NCI-H2196 (cell line): ENCODE results near the gene SLC25A13.

Experiments
- DNase-seq: peaks from one replicate; lab custom pipeline; 2025; ENCODE audit not compliant: unreplicated experiment; lab: John Stamatoyannopoulos, UW

SLC25A13 gene

DNA sequence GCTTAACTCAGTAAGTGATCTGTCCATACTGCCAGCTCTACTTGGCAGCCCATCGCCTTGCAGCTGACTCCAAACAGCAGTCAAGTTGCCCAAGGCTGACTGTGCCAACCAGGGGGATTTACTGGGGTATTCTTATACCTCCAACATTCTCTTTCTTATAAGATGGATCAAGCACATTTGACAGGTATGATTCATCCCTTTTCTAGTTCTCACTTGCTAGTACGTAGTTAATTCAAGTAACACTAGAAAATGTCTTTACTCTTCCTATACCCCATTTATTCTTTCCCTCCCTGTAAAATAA lies 77.0 kb downstream of the SLC25A13 start:
- no peak for DNase-seq

DNA sequence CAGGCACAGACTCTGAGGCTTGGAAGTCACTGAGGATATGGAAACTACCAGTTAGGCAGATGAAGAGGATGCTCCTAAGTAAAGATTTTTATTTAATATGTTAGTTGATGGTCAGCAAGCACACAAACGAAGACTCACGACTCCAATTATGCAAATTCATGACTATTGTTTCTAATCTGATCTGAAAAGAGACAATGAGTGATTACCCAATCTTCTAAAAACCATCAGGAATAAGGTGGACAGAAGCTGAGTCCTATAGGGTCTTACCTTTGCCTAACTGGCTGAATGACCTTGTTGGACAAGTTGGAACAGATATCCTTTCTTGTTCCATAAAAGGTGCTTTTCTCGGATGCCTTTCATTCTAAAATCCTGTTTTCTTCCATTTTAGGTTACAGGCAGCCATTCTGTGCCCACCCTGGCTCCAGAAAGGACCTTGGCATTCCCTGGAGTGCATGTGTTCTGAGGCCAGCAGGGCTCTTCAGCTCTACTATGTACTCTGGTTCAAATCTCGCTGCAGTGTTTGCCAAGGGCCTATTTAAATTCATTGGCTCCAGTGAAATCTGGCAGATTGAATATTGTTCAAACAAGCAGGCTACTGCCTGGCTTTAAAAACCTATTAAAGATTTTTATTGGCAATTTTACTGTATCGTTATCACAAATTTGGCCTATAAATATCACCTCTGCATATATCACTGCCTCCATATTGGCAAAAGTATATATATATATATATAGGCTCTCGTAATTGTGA lies 77.5 kb downstream of the SLC25A13 start:
- no peak for DNase-seq

GRCh38 chr7:96243241-96243640 lies 78.7 kb downstream of the SLC25A13 start:
- DNase-seq = no peak

- DNase-seq = no peak
Observed at GRCh38 chr7:96241855-96242254, 80.0 kb downstream of the SLC25A13 start.

- no peak for DNase-seq
Observed at GRCh38 chr7:96238976-96239766, 82.7 kb downstream of the SLC25A13 start.

DNA sequence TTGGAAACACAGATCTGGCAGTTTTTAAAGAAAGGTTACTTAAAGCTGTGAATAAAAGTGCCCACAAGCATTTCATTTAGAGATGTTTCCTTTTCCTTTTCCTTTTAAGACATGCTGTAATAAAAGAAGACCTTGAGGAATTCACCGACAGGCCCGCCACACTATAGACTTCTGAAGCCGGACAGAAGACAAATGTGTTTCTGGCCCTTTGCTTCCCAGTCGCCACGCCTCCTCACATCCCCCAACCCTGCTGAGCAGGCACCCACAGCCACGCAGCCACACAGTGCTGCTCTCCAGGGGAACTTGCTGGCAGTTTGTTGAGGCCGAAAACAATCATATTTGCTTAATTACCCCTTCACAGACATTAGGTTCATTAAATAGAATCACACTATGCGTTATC lies 83.4 kb downstream of the SLC25A13 start:
- DNase-seq = no peak

GRCh38 chr7:96237040-96237439 lies 84.9 kb downstream of the SLC25A13 start:
- no peak for DNase-seq

GRCh38 chr7:96236198-96237039 lies 85.5 kb downstream of the SLC25A13 start:
- DNase-seq = no peak

GRCh38 chr7:96235281-96235680 lies 86.6 kb downstream of the SLC25A13 start:
- DNase-seq = no peak

DNA sequence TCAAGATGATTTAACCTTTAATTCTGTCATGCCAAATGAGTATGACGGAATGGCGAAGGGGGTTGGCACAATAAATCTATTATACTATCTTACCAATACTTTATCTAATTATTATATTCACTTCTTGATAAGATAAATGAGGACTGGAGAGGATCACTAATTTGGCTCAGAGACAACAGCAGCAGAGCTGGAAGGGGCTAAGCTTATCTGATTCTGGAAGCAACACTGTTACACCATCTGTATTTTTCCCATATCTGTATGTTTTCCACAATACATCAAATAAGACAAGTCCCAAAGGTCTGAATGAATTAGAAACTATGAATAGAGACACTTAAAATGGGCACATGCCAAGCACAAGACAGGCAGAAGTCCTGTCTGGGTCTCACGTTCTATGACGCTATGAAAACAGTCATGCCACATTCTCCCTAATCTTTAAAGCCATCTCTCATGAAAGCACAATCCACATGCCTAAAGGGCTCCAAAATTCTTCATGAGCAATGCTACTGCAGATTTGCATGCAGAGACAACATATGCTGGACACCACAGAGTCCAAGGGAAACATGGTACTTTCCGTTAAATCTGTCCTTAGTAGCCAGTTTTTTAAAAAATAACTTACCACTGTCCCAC lies 88.3 kb downstream of the SLC25A13 start:
- DNase-seq = no peak

DNA sequence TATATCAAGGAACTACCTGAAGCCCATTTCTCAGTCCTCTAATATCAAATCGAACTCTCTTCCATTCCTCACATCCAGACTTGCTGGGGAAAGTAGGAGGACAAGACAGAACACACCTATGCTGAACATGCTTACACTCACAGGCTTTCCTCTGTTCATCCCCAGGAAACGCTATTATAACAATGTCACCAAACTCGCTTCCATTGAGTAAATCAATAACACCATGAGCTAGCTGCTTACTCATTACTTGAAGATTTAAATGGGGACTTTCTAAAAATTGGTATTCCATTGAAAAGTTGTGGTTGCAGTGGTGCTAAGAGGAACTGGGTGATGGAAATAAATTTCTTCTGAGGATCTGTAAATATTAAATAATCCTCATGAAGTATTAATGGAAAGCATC lies 88.8 kb downstream of the SLC25A13 start:
- no peak for DNase-seq

GRCh38 chr7:96228760-96229159 lies 93.1 kb downstream of the SLC25A13 start:
- no peak for DNase-seq

DNA sequence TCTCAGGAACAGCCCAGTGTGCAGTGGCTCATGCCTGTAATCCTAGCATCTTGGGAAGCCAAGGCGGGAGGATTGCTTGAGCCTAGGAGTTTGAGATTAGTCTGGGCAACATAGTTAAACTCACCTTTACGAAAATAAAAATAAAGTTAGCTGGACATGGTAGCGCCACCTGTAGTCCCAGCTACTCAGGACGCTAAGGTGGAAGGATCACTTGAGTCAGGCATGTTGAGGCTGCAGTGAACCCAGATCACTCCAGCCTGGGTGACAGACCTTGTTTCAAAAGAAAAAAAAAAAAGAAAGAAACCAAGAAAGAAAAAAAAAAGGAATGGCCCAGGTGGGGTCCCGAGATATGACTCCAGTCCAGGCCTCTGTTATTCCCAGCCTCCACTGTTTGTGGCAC lies 96.6 kb downstream of the SLC25A13 start:
- no peak for DNase-seq

DNA sequence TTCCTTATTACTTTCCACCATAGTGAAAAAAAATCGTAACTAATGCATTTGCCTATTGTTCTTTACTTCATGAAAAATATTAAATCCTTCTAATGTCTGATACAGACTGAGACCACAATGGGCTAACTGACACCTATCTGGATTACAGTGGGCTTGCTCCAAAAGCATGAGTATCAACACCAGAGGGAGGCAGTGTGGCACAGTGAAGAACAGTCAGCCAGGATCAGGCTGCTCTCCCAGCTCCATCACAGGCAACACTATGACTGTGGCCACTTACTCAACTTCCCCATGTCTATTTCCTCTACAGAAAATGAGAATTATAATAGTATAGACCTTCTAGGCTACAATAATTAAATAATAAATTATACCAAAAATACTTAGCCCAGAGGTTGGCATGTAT lies 97.2 kb downstream of the SLC25A13 start:
- DNase-seq = no peak

DNA sequence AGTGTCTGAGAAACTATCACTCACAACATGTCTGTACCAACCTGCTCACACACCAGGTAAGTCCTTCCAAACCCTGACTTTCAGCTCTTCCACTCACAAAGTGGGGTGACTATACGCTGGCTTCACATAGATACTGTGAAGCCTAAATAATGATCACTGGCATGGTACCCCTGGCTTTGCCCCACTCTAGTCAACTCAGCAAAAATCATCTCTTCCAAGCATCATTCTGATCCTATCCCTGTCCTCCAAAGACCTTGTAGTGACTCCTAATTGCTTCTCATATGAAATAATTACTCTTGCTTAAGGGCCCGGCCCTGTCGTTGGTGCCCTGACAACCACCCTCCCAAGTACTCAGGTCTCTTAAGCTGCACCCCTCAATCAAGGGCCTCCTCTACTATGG lies 97.8 kb downstream of the SLC25A13 start:
- no peak for DNase-seq

- DNase-seq = no peak
Observed at GRCh38 chr7:96221888-96222287, 100.0 kb downstream of the SLC25A13 start.

DNA sequence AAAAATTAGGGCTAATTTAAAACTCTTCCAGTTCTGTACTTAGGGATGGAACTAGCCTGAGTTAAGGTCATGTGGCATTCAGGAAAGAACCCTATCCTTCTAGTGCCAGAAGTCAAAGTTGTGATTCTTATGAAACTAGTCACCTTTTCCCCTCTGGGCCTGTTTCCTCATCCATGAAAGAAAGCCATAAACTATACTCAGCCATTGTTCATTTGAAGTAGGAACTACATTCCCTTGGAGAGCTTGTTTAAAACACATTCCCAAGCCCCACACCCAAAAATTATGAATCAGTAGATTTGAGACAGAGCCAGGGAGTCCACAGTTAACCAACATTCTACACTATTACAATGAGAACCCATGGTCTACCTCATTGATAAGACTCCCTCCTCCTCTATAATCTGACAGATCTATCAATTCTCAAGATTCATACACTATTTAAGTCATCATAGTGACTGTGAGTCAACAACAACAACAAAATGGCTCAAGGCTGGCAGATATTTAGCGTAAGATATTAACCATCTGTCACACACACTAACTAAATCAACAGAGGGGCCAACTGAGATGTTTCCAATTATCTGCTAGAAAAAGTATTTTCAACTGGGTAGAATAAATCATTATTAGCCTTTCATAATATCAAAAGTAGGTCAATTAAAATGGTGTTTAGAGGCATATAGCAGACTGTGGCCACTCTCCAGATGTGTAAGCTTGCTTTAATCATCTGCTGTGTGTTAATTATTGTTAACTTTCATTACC lies 102.3 kb downstream of the SLC25A13 start:
- no peak for DNase-seq

- DNase-seq = no peak
Observed at GRCh38 chr7:96218664-96219243, 103.1 kb downstream of the SLC25A13 start.

GRCh38 chr7:96217147-96217546 lies 104.8 kb downstream of the SLC25A13 start:
- no peak for DNase-seq

GRCh38 chr7:96216373-96216772 lies 105.5 kb downstream of the SLC25A13 start:
- DNase-seq = no peak
